K562 (cell line): ENCODE measurements around the gene BCL6B. TPM values are rescaled to one million over a fixed set of nuclear protein-coding genes. Genes with fewer than 3 reads are reported as not detected.

Experiments used
- CREM ChIP-seq: IDR thresholded peaks from 2 replicates; pipeline ENCODE4 v1.6.1; 2014; ENCODE audit warnings: antibody characterized with exemption, low read depth
- KDM5B ChIP-seq: fragments of 200-600 bp; sonication (generic); IDR thresholded peaks from 2 replicates; pipeline ENCODE4 v1.6.1; 2012; ENCODE audit warnings: low read depth, mild to moderate bottlenecking, moderate library complexity, low read length, control low read depth, inconsistent platforms; ENCODE audit not compliant: insufficient replicate concordance
- SUPT5H ChIP-seq: fragments of 450-650 bp; IDR thresholded peaks from 2 replicates; pipeline ENCODE4 v1.6.1; 2016
- polyA plus RNA-seq, 8 experiments: library from polyadenylated mRNA; depleted of rRNA in 4 of 8; stranded (reverse) in 5 of 8; unstranded in 3 of 8; fragments of >200 nt; fragmentation: Nextera tagmentation in 2 of 8; fragmentation: Illumina TruSeq in 1 of 8; extraction: Ambion mirVana in 2 of 8; extraction: Trizol in 1 of 8; gene quantifications; 2 replicates each; pipeline versions ENCODE4 v1.2.1 to v1.2.3, GENCODE V29; 2011 to 2014; ENCODE audit warnings: inconsistent platforms in 1 of 8, missing spikeins in 1 of 8
- total RNA-seq, 7 experiments: library from RNA; depleted of rRNA in 6 of 7; stranded (reverse); fragments of >200 nt in 6 of 7; fragmentation: Illumina TruSeq in 2 of 7; extraction: Trizol in 2 of 7; gene quantifications; 2 replicates each; pipeline versions ENCODE4 v1.2.1 to v1.2.3, GENCODE V29; 2011 to 2021; ENCODE audit warnings: low replicate concordance in 1 of 7
- TF ChIP-seq, protein P1 (sequence below): fragments of 250-450 bp; sonication (Bioruptor Pico); IDR thresholded peaks from 2 replicates; pipeline ENCODE4 v1.5.0; 2021; ENCODE audit warnings: mild to moderate bottlenecking, moderate library complexity
- TF ChIP-seq, protein P2 (sequence below), 2 experiments: fragments of 450-650 bp in 1 of 2; IDR thresholded peaks; 2 replicates each; pipeline ENCODE4 v1.6.1; 2011 to 2017; ENCODE audit warnings: low read depth in 2 of 2, antibody characterized with exemption in 1 of 2, borderline replicate concordance in 1 of 2, low read length in 1 of 2, mild to moderate bottlenecking in 1 of 2, mixed read lengths in 1 of 2; ENCODE audit not compliant: control insufficient read depth in 1 of 2
- TF ChIP-seq, protein P3 (sequence below), 2 experiments: fragments of 200-800 bp in 1 of 2; sonication (Bioruptor generic) in 1 of 2; sonication (generic) in 1 of 2; formaldehyde crosslinking in 1 of 2; IDR thresholded peaks in 1 of 2; conservative IDR thresholded peaks in 1 of 2; 2 replicates each; pipeline versions ENCODE4 v1.5.0 to v1.6.1; 2016 to 2020; ENCODE audit warnings: missing compliant biosample characterization in 1 of 2, missing genetic modification characterization in 1 of 2, missing genetic modification reagents in 1 of 2

The BCL6B gene
- total and polyA plus RNA-seq, 9 of the 15 experiments (the other 6 are each of a cell fraction or from before 2014, with no cell fraction given) = 0.89 to 5.0 (median 3.6) TPM

DNA sequence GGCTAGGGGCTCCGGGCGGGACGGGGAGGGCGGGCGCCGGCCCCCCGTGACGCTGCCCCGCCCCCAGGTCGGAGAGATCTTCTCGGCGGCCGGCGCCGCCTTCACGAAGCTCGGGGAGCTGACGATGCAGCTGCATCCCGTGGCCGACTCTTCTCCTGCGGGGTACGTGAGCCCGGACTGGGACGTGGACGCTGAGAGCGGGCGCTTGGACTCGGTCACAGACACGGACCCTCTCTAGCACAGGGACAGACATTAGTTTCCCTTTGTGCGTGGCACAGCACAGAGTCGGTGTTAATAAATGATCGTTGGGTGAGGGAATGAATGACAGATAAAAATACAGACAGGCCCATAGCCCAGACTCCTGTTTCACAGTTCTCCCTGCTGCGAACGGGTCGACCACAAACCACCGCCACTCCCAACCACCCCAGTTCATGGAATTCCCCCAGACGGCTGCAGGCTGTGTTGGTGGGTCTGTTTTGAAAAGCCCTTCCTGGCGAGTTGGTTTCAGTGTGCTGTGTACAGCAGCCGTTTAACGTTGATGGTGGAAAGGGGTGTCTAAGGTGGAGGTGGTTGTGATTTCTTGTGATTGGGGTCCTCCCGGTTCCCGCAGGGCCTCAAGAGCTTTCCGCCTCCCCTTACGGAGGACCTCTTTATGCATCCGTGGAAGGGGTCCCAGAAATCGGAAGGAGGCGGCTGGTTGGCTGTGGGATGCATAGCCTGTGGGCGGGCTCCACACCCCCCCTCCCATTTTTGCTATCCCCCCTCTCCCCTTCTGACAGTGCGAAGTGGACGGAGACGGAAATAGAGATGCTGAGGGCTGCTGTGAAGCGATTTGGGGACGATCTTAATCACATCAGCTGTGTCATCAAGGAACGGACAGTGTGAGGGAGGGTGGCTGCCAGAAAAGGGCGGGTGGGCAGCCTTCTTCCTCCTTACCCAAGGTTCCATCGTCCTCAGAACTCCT, 7.6 kb upstream of the BCL6B start (continued):
- TF ChIP-seq, protein P1, sequence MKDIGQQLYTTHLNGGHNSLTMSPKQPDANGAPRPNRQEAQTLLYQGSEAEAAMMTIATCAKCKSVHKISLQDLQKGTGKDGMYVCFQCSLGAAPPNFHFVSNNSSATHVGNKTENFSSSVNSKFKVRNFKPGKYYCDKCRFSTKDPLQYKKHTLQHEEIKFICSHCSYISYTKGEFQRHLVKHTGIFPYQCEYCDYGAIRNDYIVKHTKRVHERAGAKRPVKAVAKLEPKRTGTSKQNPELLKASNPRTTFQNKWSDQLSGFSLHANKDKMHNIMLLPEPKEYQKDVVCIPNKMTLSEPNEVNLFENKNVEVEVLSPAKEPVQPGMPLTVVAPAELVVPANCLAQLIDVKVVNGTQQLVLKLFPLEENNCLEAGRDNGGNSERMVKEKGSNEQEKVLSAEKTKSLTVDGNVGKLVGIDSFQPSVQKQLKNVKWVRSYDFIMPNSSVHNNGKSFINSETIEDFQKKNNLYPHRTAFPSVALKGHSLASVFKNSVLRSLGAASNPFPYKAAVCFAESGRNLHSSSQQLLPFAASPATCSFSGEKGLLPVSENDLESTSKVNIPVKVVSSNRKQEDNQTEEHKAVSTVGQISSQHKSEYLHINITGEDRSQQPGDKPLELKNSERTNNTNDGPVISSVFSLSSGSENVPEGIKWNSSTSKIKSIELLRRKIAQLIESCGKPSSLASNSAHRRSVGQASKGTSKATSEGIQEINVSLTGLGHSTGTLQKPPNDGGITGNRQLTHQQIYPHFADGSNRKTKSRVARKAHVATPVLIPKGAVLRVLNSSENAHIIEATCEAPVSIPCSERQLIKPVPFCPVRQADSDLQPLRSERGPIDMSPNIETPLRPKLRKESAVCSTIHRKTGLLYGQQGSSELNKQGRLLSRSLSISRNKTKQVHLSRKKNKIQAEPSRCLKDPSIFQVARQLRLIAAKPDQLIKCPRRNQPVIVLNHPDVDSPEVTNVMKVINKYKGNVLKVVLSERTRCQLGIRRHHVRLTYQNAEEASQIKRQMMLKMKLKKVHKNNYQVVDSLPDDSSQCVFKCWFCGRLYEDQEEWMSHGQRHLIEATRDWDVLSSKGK (CRISPR knock-in tag) = no peak
- TF ChIP-seq KDM5B (peak; percentile 60), SUPT5H (no peak; the same call in 1 of the 2 replicates), CREM (peak; percentile 60; the same call in 1 of the 2 replicates)
- TF ChIP-seq, protein P2, sequence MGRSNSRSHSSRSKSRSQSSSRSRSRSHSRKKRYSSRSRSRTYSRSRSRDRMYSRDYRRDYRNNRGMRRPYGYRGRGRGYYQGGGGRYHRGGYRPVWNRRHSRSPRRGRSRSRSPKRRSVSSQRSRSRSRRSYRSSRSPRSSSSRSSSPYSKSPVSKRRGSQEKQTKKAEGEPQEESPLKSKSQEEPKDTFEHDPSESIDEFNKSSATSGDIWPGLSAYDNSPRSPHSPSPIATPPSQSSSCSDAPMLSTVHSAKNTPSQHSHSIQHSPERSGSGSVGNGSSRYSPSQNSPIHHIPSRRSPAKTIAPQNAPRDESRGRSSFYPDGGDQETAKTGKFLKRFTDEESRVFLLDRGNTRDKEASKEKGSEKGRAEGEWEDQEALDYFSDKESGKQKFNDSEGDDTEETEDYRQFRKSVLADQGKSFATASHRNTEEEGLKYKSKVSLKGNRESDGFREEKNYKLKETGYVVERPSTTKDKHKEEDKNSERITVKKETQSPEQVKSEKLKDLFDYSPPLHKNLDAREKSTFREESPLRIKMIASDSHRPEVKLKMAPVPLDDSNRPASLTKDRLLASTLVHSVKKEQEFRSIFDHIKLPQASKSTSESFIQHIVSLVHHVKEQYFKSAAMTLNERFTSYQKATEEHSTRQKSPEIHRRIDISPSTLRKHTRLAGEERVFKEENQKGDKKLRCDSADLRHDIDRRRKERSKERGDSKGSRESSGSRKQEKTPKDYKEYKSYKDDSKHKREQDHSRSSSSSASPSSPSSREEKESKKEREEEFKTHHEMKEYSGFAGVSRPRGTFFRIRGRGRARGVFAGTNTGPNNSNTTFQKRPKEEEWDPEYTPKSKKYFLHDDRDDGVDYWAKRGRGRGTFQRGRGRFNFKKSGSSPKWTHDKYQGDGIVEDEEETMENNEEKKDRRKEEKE (IDR thresholded peaks at IDR 0.05; ENCODE audit: borderline replicate concordance in 1 of 2, control insufficient read depth in 1 of 2, low read depth in 2 of 2, low read length in 1 of 2) = no peak
- TF ChIP-seq, protein P3, sequence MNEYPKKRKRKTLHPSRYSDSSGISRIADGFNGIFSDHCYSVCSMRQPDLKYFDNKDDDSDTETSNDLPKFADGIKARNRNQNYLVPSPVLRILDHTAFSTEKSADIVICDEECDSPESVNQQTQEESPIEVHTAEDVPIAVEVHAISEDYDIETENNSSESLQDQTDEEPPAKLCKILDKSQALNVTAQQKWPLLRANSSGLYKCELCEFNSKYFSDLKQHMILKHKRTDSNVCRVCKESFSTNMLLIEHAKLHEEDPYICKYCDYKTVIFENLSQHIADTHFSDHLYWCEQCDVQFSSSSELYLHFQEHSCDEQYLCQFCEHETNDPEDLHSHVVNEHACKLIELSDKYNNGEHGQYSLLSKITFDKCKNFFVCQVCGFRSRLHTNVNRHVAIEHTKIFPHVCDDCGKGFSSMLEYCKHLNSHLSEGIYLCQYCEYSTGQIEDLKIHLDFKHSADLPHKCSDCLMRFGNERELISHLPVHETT (CRISPR knock-in tag; conservative IDR thresholded peaks at IDR 0.05 in 1 of 2, IDR thresholded peaks at IDR 0.05 in 1 of 2) = peak in 1 of 2 experiments; percentile 87; a peak in 1 of 4 replicates
